ENCODE results near the gene CLPTM1. TPM values are rescaled to one million over a fixed set of nuclear protein-coding genes. Genes with fewer than 3 reads are reported as not detected.

CLPTM1 gene
- total RNA-seq, 1 experiment from 2014 or later: 82.0 TPM

DNA sequence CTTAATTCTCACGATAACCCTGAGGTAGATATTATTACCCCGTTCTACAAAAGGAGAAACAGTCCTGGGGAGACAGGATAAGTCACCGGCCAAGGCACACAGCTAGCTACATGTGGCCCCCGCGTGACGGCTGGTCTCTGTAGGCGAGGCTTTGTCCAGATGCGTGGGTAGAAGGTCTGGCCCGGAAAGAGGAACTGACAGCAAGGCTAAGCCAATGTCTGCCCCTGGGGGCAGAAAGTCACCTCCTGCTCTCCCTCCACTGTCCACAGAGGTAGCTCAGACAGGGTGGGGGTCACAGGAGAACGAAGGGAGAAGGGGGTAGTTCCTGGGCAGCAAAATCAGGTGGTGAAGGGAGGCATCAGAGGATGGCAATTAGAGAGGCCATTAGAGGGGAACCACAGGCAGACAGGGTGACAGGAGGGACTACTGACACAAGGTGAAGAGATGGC lies 11.4 kb upstream of the CLPTM1 start:
- Histone ChIP-seq H3K23me2 (ENCODE audit: insufficient read length, low read depth, low read length, poor library complexity, severe bottlenecking) (peaks cover 3% of the 10 kb centered on the region), H3K27me3 (ENCODE audit: insufficient read depth, low read length) (no peaks in the 10 kb centered on the region), H2AK5ac (ENCODE audit: insufficient read length, low read length) (no peak overlapping the region), H3T11ph (ENCODE audit: low read length) (no peak overlapping the region), H2BK20ac (ENCODE audit: low read depth, low read length, poor library complexity, severe bottlenecking) (no peak overlapping the region), H3K18ac (ENCODE audit: insufficient read length, low read depth, low read length) (no peak overlapping the region), H3K9me3 (ENCODE audit: control insufficient read depth, low read depth, low read length) (no peaks in the 10 kb centered on the region), H2AFZ (ENCODE audit: low read length) (no peak overlapping the region), H4K20me1 (ENCODE audit: control insufficient read depth, insufficient read depth, insufficient read length) (no peaks in the 10 kb centered on the region), H3K23ac (ENCODE audit: insufficient read length, low read depth, low read length) (no peak overlapping the region), H4K5ac (ENCODE audit: insufficient read length, low read depth, low read length) (no peak overlapping the region), H3K4me2 (ENCODE audit: insufficient read depth, insufficient read length, low read length) (no peak overlapping the region), H4K91ac (ENCODE audit: insufficient read length, low read depth, low read length) (no peak overlapping the region), H3K4ac (ENCODE audit: low read depth, low read length) (no peak overlapping the region), H3K79me1 (ENCODE audit: insufficient read depth, low read depth, low read length, poor library complexity, severe bottlenecking) (no peaks in the 10 kb centered on the region), H3K14ac (ENCODE audit: insufficient read depth, low read length) (no peak overlapping the region), H2BK15ac (ENCODE audit: low read depth, low read length) (no peak overlapping the region), H3K56ac (ENCODE audit: insufficient read length, low read depth, low read length) (no peak overlapping the region), H3K27ac (ENCODE audit: insufficient read length, low read depth, low read length) (no peak overlapping the region), H2BK120ac (ENCODE audit: low read depth, low read length, poor library complexity, severe bottlenecking) (no peak overlapping the region), H3K9ac (ENCODE audit: extremely low read depth, insufficient read length, low read length) (no peak overlapping the region), H3K79me2 (ENCODE audit: insufficient read depth, low read length) (no peaks in the 10 kb centered on the region), H3K4me1 (ENCODE audit: insufficient read depth, low read length) (no peaks in the 10 kb centered on the region), H4K8ac (replicated peaks; ENCODE audit: insufficient read length, low read depth, low read length) (no peak overlapping the region), H2BK12ac (ENCODE audit: insufficient read length, low read depth, low read length) (no peak overlapping the region), H2BK5ac (ENCODE audit: insufficient read length, low read length) (no peak overlapping the region)
- H3K27me3 Mint-ChIP-seq (ENCODE audit: low read depth): peaks cover 2% of the 10 kb centered on the region; the same call in 1 of the 2 replicates
- no peaks in the 10 kb centered on the region for H3K4me1 Mint-ChIP-seq
- H3K36me3 Mint-ChIP-seq (ENCODE audit: insufficient read depth in 1 of 3, low read depth in 3 of 3): no peaks in the 10 kb centered on the region
- no peak overlapping the region for H3K4me3 Mint-ChIP-seq
- TF ChIP-seq CTCF (conservative IDR thresholded peaks at IDR 0.05): no peak
- no peaks in the 10 kb centered on the region for H3K9me3 Mint-ChIP-seq
- no peak for DNase-seq
- WGBS (ENCODE audit: extremely low coverage, insufficient read length, low lambda C conversion rate): no CpG with 5 or more reads among the region's 10 CpGs
- peak overlapping the region in 1 of 3 experiments; percentile 10; a peak in 2 of 7 replicates for H3K27ac Mint-ChIP-seq
